Measurements from ENCODE around the gene ZSWIM1. TPM values are rescaled to one million over a fixed set of nuclear protein-coding genes. Genes with fewer than 3 reads are reported as not detected.

The ZSWIM1 gene
- total and polyA plus RNA-seq, 2 of the 13 experiments (the other 11 are each of a cell fraction or from before 2014, with no cell fraction given): 9.5 to 11.7 TPM

DNA sequence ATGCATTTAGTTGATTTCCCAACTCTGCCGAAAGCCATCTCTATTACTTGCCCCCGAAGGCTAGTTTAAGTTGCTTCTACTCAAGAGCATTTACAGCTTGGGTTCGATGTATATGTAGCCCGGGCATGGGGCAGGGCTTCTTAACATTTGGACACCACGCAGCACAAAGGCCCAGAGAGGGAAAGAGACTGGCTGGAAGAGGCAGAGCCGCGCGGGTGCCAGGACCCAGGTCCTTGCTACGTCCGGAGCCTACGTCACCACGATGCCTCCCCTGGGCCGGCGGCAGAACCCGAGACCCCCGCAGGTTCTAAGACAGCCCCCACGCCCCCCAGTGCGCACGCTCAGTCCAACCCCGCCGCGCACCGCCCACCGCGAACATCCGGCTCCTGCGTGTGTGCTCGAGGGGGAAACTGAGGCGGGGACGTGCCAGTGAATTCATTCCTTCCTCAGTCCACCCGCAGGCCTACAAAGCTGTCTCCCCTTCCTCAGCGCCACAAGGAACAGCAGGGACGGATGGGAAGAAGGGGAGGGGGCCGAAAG is 53.1 kb downstream of the ZSWIM1 start (continued):
- TF ChIP-seq TOPORS (CRISPR knock-in tag; IDR thresholded peaks at IDR 0.05) (no peak; the same call in none of the 2 replicates), ZBTB7A (CRISPR knock-in tag; IDR thresholded peaks at IDR 0.05) (peak; percentile 96), NAIF1 (CRISPR knock-in tag; IDR thresholded peaks at IDR 0.05; ENCODE audit: borderline replicate concordance) (peak; percentile 89), MAF1 (CRISPR knock-in tag; IDR thresholded peaks at IDR 0.05; ENCODE audit: borderline replicate concordance) (no peak), HNF4G (IDR thresholded peaks at IDR 0.05; ENCODE audit: borderline replicate concordance, low read depth, low read length) (no peak), HNF4G (CRISPR knock-in tag; IDR thresholded peaks at IDR 0.05; ENCODE audit: borderline replicate concordance, low read depth) (no peak), PTBP1 (IDR thresholded peaks at IDR 0.05; ENCODE audit: low read depth, low read length, poor library complexity, severe bottlenecking) (no peak), ZNF841 (CRISPR knock-in tag; IDR thresholded peaks at IDR 0.05; ENCODE audit: borderline replicate concordance) (0 out of 2 replicates have a peak, but pooled peaks have one; percentile 9), BRD4 (CRISPR knock-in tag; IDR thresholded peaks at IDR 0.05) (no peak)
- TF ChIP-seq, protein P1, sequence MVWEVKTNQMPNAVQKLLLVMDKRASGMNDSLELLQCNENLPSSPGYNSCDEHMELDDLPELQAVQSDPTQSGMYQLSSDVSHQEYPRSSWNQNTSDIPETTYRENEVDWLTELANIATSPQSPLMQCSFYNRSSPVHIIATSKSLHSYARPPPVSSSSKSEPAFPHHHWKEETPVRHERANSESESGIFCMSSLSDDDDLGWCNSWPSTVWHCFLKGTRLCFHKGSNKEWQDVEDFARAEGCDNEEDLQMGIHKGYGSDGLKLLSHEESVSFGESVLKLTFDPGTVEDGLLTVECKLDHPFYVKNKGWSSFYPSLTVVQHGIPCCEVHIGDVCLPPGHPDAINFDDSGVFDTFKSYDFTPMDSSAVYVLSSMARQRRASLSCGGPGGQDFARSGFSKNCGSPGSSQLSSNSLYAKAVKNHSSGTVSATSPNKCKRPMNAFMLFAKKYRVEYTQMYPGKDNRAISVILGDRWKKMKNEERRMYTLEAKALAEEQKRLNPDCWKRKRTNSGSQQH (CRISPR knock-in tag; IDR thresholded peaks at IDR 0.05; ENCODE audit: low read depth): peak; percentile 13; the same call in 1 of the 2 replicates
- TF ChIP-seq, protein P2, sequence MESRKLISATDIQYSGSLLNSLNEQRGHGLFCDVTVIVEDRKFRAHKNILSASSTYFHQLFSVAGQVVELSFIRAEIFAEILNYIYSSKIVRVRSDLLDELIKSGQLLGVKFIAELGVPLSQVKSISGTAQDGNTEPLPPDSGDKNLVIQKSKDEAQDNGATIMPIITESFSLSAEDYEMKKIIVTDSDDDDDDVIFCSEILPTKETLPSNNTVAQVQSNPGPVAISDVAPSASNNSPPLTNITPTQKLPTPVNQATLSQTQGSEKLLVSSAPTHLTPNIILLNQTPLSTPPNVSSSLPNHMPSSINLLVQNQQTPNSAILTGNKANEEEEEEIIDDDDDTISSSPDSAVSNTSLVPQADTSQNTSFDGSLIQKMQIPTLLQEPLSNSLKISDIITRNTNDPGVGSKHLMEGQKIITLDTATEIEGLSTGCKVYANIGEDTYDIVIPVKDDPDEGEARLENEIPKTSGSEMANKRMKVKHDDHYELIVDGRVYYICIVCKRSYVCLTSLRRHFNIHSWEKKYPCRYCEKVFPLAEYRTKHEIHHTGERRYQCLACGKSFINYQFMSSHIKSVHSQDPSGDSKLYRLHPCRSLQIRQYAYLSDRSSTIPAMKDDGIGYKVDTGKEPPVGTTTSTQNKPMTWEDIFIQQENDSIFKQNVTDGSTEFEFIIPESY (CRISPR knock-in tag; IDR thresholded peaks at IDR 0.05): no peak
- TF ChIP-seq, protein P3, sequence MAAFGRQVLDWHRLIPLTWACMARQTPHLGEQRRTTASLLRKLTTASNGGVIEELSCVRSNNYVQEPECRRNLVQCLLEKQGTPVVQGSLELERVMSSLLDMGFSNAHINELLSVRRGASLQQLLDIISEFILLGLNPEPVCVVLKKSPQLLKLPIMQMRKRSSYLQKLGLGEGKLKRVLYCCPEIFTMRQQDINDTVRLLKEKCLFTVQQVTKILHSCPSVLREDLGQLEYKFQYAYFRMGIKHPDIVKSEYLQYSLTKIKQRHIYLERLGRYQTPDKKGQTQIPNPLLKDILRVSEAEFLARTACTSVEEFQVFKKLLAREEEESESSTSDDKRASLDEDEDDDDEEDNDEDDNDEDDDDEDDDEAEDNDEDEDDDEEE (CRISPR knock-in tag; IDR thresholded peaks at IDR 0.05): no peak
- TF ChIP-seq, protein P4, sequence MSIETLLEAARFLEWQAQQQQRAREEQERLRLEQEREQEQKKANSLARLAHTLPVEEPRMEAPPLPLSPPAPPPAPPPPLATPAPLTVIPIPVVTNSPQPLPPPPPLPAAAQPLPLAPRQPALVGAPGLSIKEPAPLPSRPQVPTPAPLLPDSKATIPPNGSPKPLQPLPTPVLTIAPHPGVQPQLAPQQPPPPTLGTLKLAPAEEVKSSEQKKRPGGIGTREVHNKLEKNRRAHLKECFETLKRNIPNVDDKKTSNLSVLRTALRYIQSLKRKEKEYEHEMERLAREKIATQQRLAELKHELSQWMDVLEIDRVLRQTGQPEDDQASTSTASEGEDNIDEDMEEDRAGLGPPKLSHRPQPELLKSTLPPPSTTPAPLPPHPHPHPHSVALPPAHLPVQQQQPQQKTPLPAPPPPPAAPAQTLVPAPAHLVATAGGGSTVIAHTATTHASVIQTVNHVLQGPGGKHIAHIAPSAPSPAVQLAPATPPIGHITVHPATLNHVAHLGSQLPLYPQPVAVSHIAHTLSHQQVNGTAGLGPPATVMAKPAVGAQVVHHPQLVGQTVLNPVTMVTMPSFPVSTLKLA (IDR thresholded peaks at IDR 0.05): no peak
- TF ChIP-seq, protein P5, sequence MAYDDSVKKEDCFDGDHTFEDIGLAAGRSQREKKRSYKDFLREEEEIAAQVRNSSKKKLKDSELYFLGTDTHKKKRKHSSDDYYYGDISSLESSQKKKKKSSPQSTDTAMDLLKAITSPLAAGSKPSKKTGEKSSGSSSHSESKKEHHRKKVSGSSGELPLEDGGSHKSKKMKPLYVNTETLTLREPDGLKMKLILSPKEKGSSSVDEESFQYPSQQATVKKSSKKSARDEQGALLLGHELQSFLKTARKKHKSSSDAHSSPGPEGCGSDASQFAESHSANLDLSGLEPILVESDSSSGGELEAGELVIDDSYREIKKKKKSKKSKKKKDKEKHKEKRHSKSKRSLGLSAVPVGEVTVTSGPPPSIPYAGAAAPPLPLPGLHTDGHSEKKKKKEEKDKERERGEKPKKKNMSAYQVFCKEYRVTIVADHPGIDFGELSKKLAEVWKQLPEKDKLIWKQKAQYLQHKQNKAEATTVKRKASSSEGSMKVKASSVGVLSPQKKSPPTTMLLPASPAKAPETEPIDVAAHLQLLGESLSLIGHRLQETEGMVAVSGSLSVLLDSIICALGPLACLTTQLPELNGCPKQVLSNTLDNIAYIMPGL (CRISPR knock-in tag; IDR thresholded peaks at IDR 0.05; ENCODE audit: borderline replicate concordance in 1 of 2, low read depth in 1 of 2): peak in 1 of 2 experiments; percentile 86; a peak in 3 of 4 replicates
- TF ChIP-seq, protein P6, sequence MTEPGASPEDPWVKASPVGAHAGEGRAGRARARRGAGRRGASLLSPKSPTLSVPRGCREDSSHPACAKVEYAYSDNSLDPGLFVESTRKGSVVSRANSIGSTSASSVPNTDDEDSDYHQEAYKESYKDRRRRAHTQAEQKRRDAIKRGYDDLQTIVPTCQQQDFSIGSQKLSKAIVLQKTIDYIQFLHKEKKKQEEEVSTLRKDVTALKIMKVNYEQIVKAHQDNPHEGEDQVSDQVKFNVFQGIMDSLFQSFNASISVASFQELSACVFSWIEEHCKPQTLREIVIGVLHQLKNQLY (CRISPR knock-in tag; IDR thresholded peaks at IDR 0.05): no peak
- TF ChIP-seq, protein P7, sequence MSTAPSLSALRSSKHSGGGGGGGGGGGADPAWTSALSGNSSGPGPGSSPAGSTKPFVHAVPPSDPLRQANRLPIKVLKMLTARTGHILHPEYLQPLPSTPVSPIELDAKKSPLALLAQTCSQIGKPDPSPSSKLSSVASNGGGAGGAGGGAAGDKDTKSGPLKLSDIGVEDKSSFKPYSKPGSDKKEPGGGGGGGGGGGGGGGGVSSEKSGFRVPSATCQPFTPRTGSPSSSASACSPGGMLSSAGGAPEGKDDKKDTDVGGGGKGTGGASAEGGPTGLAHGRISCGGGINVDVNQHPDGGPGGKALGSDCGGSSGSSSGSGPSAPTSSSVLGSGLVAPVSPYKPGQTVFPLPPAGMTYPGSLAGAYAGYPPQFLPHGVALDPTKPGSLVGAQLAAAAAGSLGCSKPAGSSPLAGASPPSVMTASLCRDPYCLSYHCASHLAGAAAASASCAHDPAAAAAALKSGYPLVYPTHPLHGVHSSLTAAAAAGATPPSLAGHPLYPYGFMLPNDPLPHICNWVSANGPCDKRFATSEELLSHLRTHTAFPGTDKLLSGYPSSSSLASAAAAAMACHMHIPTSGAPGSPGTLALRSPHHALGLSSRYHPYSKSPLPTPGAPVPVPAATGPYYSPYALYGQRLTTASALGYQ (CRISPR knock-in tag; IDR thresholded peaks at IDR 0.05): peak; percentile 86
